Activated T-helper 17 cell treated with anti-CD3 and anti-CD28 coated beads, Interleukin-2, amount 50 U/mL, for 72 hours (primary cell): ENCODE results near the gene WIPF1. TPM values are rescaled to one million over a fixed set of nuclear protein-coding genes. Genes with fewer than 3 reads are reported as not detected.

Experiments
- total RNA-seq, 2 donors: library from RNA; stranded (reverse); gene quantifications; one replicate each; pipeline ENCODE4 v1.2.3, GENCODE V29; 2022

WIPF1 gene
- total RNA-seq, 2 donors from 2014 or later, result 180 to 334 TPM

Other genes starting within 250 kb of the WIPF1 start
- 10 to 100 TPM; 12.7 to 22.0 TPM for gene SCRN3, start 202.1 kb downstream of the WIPF1 start, total RNA-seq
- gene GPR155, start 110.8 kb downstream of the WIPF1 start, total RNA-seq, result 10 to 100 TPM; 10.6 to 16.4 TPM
- under 1 TPM in 1 of 2 donors, not detected in 1; 0.13 TPM for gene CHRNA1, start 166.7 kb upstream of the WIPF1 start, total RNA-seq